HG03565 (cell line): ENCODE data around the gene KHSRP.
"Not testable (repeated sequence)": the region's sequence is repeated elsewhere in the genome, so short reads cannot be mapped to it uniquely, and the experiment has no call there.

Experiments
- ATAC-seq: cut with Tn5 transposase; IDR thresholded peaks from one replicate; pipeline ENCODE4 v1.9.1; 2021; ENCODE audit warnings: mild to moderate bottlenecking, moderate library complexity; ENCODE audit not compliant: unreplicated experiment

Gene KHSRP

GRCh38 chr19:6418562-6418932, 6.1 kb downstream of the KHSRP start:
- ATAC-seq: no peak

- ATAC-seq: no peak
These were observed 6.7 kb downstream of the KHSRP start for GRCh38 chr19:6417713-6418561.

DNA sequence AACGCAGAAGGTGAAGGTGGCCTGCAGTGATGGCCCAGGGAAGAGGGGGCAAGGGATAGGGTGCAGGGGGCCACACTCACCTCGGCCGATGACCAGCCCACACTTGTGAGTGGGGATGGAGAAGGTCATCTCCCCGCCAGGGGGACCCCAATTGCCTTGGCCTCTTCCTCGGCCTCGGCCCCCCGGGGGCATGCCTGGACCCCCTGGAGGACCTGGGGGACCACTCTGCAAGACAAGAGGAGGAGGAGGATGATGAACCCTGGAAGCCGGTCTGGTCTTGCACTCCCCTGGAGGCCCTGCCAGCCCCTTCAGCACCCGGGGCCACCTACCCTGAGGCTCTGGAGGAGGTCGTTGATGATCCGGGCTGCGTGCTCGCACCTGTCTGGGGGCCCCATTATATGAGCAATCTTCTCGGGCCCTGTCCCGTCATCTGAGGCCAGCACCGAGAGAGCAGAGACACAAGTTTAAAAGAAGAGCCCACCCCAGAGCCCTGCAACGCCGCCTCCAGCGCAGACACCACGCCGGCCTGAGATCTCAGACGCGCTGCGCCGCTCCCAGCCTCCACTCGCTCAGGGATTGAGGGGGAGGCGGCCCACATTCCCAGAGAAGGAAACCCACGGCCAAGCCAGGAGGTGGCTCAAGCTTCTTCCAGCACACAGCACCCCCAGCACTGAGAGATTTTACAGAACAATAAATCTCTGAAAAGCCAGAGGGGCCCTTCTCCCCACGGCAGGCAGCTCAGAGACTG, 7.8 kb downstream of the KHSRP start:
- ATAC-seq: no peak

GRCh38 chr19:6415591-6416190, 8.9 kb downstream of the KHSRP start:
- ATAC-seq: no peak

GRCh38 chr19:6414793-6415590, 9.6 kb downstream of the KHSRP start:
- no peak for ATAC-seq

GRCh38 chr19:6413721-6414643, 10.6 kb downstream of the KHSRP start:
- ATAC-seq: no peak

DNA sequence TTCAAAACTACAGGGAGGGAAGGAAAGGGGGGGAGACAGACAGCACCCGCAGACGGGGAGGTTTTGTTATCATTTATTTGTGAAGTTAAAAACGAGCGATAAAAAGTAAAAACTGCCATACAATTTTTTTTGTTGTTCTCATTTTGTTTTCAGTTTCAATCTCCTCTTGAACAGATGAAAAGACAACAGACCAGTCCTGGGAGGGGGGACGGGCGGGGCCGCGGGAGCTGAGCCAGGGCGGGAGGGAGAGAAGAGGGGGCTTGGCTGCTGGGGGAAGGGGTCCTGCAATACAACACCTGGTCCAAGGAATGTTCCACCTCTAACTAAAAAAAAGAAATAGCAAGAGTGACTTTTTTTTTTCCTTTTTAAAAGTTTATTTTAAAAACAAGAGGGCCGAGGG, 11.3 kb downstream of the KHSRP start:
- ATAC-seq: no peak

- no peak for ATAC-seq
These were observed 12.0 kb downstream of the KHSRP start for GRCh38 chr19:6412447-6413091.

GRCh38 chr19:6412061-6412446, 12.6 kb downstream of the KHSRP start:
- ATAC-seq: no peak

- ATAC-seq: no peak
These were observed 15.3 kb downstream of the KHSRP start for GRCh38 chr19:6409346-6409745.

DNA sequence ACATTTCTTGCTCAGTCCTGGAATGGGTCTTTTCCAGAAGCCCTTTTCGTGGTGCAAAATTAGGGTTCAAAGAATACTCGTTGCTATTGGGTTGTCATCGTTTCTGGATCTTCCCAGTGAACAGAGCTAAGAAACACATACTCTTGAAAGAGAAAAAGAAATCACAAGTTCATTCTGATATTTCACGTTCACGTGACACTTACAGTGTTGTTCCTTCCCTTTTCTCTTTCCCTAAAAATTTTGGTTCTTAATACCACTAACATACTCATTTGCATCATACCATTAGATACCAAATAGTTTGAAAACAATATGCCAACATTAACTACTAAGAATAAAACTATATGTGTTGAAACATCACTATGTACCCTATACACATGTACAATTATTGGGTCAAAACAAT, 18.2 kb downstream of the KHSRP start:
- ATAC-seq: no peak

DNA sequence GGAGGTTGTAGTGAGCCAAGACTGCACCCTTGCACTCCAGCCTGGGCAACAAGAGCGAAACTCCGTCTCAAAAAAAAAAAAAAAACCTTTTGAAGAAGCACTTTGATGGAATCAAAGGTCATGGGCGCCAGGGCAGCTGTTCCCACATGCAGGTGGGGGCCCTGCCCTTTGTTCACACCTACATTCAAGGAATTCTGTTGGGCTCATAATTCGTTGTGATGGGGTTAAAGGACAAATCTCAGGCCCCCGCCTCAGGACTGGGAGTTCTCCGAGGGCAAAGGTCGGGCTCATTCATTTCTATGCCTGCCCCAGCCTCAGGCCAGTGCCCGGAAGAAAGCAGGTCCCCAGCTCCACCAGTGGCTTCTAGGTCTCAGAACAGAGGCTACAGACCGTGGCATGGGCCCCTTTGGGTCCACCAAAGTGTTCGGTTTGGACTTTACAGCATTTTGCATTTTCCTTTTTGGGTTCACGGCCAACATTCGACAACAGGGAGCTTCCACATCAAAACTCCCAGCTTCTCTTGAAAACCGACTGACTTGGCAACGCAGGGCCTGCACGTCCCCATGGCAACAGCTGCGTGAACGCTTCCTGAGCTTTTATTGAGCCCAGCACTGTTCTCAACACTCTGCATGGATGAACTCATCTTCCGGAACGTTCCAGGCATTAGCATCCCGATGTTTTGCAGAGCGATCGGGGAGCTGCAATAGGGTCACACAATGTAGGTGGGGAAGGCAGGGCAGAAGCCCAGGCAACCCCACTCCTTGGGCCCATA, 21.6 kb downstream of the KHSRP start:
- no peak for ATAC-seq

- no peak for ATAC-seq
These were observed 22.6 kb downstream of the KHSRP start for GRCh38 chr19:6402058-6402457.

GRCh38 chr19:6400062-6400944, 24.3 kb downstream of the KHSRP start:
- ATAC-seq: not testable (repeated sequence)

DNA sequence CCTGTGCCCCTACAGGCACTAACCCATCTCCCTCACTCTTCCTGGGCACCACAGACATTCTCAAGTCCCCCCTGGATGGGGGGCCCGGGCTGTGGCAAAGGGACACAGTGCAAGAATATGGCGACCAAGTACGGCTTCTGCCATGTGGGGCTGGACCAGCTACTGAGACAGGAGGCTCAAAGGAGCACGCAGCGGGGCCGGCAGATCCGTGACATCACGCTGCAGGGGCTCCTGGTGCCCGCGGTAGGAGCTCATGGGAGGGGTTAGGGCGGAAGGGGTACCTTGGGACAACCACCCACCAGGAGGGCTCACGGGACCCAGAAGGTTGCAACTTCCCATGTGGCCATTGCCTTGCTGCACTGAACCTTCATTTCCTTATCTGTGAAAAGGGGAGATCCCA, 28.3 kb downstream of the KHSRP start:
- no peak for ATAC-seq

- ATAC-seq: no peak
These were observed 29.8 kb downstream of the KHSRP start for GRCh38 chr19:6394831-6395230.

- ATAC-seq: peak; percentile 34
These were observed 30.6 kb downstream of the KHSRP start for GRCh38 chr19:6393983-6394412.
